Measurements from ENCODE around the gene FAM13C.

DNA sequence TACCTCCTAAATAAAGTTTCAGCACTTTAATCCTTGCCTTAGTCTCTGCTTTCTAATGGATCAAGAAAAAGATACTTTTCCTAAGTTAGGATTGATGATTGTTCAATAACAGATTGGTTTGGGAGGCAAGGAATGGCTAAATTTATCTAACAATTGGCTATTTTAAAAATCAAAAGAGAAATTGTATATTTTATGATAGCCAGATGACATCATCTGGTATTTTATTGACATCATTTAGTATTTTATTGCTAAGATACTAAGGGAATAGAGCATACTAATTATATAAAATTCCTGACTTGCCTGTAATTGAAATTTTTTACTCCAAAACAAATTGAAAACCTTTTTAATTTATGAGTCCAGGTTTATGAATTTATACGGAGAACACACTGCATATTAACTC, 19.3 kb upstream of the FAM13C start:
- TF ChIP-seq CTCF (IDR thresholded peaks at IDR 0.05) (no peak), POLR2A (IDR thresholded peaks at IDR 0.05) (no peak), POLR2AphosphoS5 (IDR thresholded peaks at IDR 0.05) (no peak)
